Sigmoid colon (tissue), 4 donors: ENCODE data around the gene PARP4.

ENCODE experiments used
- EP300 ChIP-seq, 4 donors: sonication (generic); formaldehyde crosslinking; IDR thresholded peaks; one replicate each; pipeline ENCODE4 v1.6.1; 2017; ENCODE audit warnings: antibody characterized with exemption in 4 of 4
- POLR2A ChIP-seq, 2 donors: fragments of 450-650 bp; IDR thresholded peaks; one replicate each; pipeline ENCODE4 v1.6.1; 2016; ENCODE audit warnings: antibody characterized with exemption in 2 of 2, mild to moderate bottlenecking in 2 of 2, moderate library complexity in 2 of 2
- POLR2AphosphoS5 ChIP-seq, 4 donors: sonication (generic); formaldehyde crosslinking; IDR thresholded peaks; one replicate each; pipeline ENCODE4 v1.6.1; 2017; ENCODE audit warnings: antibody characterized with exemption in 4 of 4
- TF ChIP-seq, protein P1 (sequence below), 4 experiments: fragments of 450-650 bp in 3 of 4; fragments of 200-600 bp in 1 of 4; IDR thresholded peaks; one replicate each; pipeline ENCODE4 v1.5.1; 2016 to 2019; ENCODE audit warnings: antibody characterized with exemption in 4 of 4, mild to moderate bottlenecking in 3 of 4, moderate library complexity in 2 of 4

- TF ChIP-seq EP300 (IDR thresholded peaks at IDR 0.05) (no peak), POLR2A (IDR thresholded peaks at IDR 0.05) (no peak), POLR2AphosphoS5 (IDR thresholded peaks at IDR 0.05) (no peak)
- TF ChIP-seq, protein P1, sequence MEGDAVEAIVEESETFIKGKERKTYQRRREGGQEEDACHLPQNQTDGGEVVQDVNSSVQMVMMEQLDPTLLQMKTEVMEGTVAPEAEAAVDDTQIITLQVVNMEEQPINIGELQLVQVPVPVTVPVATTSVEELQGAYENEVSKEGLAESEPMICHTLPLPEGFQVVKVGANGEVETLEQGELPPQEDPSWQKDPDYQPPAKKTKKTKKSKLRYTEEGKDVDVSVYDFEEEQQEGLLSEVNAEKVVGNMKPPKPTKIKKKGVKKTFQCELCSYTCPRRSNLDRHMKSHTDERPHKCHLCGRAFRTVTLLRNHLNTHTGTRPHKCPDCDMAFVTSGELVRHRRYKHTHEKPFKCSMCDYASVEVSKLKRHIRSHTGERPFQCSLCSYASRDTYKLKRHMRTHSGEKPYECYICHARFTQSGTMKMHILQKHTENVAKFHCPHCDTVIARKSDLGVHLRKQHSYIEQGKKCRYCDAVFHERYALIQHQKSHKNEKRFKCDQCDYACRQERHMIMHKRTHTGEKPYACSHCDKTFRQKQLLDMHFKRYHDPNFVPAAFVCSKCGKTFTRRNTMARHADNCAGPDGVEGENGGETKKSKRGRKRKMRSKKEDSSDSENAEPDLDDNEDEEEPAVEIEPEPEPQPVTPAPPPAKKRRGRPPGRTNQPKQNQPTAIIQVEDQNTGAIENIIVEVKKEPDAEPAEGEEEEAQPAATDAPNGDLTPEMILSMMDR (IDR thresholded peaks at IDR 0.05) = no peak
Measured at GRCh38 chr13:24463078-24463477, 49.5 kb downstream of the PARP4 start.
